GM15510 (cell line): ENCODE measurements around the gene SLA2.

Experiments
- POLR2A ChIP-seq: IDR thresholded peaks from 3 replicates; pipeline ENCODE4 v1.6.1; 2011; ENCODE audit warnings: borderline replicate concordance; ENCODE audit not compliant: insufficient read length; ENCODE audit errors: extremely low read depth

The SLA2 gene

DNA sequence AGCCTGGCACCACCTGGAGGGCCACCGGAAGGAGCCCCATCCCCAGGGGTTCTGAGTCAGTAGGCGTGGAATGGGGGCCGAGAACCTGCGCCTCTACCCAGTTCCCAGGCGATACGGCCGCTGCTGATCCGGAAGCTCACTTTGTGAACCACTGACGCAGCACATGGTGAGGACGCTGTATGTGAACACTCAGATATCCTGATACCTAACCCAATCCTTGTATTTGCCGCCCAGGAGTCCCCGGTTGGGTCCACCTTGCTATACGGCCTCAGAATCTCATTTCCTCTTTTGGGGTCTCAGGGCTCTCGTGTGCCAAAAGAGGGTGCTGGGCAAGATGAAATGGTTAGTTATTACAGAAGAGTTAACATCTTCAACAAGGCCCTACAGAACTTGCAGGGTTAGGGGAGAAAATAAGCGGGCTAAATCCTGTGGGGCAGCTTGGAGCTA, 41.0 kb downstream of the SLA2 start:
- peak; percentile 26 for TF ChIP-seq POLR2A

DNA sequence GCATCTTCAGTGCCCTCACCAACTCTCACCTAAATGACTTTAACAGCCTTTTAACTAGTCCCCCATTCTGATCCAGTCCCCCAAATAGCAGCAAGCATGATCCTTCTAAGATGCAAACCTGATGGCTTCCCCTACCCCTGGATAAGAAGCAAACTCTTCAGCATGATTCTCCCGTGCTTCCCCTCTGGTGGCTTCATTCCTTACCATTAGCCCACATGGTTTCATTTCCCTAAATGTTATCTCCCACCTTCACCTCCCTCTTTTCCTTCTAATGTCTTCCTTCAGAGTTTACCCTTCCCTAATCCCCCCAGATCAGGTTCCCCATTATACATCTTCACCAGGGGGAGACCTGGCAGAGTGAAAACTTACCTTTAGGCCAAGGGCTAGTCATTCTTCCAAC, 44.5 kb downstream of the SLA2 start:
- TF ChIP-seq POLR2A: no peak

DNA sequence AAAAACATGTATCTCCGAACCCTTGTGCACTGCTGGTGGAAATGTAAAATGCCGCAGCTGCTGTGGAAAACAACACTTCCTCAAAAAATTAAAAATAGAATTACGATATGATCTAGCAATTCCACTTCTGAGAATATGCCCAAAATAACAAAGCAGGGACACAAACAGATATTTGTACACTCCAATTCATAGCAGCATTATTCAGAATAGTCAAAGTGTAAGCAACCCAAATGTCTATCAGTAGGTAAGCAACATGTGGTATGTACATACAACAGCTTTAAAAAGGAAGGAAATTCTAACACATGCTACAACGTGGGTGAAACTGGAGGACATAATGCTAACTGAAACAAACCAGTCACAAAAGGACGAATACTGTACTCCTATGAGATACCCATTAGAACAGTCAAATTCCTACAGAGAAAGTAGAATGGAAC, 46.1 kb downstream of the SLA2 start:
- no peak for TF ChIP-seq POLR2A

DNA sequence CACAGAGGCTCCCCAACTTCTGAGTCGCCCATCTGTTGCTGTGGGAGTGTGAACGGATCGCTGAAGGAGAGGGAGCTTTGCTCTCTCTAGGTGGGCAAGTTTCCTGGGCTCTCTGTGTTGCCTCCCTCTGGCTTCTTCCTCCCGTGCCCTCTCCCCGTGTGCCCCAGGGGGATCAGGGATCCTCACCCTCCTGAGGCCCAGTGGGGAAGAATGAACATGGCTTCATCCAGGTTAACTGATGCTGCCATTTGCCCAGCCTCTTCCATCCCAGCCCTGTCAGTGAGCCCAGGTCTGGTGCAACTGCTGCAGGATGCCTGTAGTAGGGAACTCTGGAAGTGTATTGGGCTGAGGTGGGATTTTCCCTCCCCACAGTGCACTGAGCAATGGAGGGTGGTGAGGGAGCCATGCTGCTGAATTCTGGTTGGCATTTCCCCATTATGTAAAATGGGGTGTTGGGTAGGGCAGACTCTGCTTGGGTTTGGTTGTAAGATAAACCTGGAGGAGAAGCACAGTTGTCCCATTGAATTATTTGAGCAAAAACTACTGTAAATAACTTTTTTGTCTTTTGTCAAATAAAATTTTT, 52.6 kb downstream of the SLA2 start:
- no peak for TF ChIP-seq POLR2A

DNA sequence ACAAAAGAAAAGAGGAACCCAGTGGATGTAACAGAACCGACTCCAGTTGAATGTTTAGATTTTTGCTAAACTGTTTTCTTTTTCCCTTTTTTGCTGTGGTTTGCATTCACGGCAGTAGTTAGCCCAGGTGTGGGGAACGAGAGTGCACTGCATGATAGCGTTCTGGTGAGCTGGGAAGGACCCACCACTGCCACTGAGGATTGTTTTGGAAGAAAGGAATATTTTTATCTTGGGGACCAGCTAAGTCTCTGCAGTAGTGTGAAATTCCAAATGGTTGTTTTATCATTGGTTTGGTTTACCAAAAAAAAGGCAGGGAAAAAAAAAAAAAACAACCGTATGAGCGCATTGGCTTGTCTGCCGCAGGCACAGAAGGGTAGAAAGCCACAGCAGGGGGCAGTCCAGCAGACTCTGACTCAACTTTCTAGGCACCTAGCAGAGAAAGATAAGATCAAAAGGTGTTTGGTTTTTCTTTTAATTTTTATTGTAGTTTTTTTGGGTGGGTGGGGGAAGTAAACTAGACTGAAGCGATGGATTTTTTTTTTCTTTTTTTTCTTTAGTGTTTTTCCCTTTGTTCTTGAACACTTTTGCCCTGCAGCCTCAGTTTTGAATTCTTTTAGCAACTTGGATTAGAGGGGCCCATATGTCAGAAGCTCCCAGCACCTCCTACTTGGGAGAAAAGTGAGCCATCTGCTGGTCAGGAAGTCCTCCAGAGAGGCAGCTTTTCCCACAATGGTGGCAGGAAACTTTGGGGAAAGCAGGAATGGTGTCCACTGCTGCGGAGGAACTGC, 53.9 kb downstream of the SLA2 start:
- TF ChIP-seq POLR2A: no peak

DNA sequence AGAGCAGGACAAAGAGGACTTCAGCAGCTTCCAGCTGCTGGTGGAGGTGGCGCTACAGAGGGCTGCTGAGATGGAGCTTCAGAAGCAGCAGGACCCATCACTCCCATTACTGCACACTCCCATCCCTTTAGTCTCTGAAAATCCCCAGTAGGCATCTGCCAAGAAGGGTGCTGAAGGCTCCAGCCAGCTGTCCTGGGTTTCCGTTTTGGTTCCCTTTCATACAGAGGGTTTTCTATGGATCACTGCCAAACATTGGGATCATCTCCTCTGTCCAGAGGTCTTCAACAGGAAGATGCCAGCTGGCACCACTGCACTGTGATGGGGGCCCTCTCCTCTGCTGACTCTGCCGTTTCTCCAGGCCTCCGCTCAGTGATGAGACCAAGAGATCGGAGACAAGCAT, 54.7 kb downstream of the SLA2 start:
- no peak for TF ChIP-seq POLR2A

DNA sequence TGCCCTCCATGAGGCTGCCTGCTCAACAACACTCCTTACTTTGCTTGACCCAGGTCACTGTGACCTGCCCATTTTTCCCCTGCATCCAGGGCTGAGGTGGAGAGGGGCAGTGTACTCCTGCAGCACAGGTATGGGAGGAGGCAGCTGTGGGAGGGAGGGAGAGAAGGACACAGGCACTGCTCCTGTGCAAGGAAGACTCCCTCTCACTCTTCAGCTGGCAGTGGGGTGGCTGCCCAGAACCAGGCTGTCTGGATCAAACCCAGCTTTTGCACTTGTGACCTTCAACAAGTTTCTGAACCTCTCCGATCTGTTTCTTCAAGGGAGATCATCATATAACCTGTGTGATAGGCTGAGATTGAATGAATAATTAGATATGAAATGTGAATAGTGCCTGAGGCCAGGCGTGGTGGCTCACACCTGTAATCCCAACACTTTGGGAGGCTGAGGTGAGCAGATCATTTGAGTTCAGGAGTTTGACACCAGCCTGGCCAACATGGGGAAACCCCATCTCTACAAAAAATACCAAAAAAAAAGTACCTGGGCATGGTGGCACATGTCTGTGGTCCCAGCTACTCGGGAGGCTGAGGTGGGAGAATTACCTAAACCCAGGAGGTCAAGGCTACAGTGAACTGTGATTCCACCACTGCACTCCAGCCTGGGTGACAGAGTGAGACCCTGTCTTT, 58.5 kb downstream of the SLA2 start:
- no peak for TF ChIP-seq POLR2A

DNA sequence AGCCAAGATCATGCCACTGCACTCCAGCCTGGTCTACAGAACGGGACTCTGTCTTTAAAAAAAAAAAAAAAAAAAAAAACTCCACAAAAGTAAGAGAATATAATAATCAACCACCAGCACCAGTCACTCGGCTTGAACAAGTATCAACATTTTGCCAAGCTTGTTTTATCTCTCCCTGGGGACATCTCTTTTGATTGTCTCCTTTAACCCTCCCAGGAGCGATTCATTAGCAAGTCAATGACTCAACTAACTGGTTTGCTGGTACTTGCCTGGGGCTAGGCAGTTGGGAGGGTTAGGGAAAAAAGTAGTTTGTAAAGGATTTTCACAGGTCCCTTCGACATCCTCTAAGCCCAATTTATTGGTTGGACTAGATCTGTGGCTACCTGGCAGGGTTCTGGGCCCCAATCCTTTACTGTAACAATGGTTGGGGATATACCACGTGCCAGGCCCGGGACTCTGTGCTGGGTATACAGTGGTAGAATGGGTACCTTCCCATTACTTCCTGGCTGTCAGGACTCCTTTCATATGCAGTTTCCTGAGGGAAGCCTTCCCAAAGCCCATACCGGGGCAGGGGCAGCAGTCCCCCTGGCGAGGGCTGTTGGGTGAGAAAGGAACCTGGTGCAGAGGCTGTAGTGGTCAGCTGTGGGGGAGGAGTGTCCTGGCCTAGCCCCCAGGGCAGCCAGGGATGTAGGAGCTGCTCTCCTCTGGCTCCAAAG, 60.4 kb downstream of the SLA2 start:
- no peak for TF ChIP-seq POLR2A

DNA sequence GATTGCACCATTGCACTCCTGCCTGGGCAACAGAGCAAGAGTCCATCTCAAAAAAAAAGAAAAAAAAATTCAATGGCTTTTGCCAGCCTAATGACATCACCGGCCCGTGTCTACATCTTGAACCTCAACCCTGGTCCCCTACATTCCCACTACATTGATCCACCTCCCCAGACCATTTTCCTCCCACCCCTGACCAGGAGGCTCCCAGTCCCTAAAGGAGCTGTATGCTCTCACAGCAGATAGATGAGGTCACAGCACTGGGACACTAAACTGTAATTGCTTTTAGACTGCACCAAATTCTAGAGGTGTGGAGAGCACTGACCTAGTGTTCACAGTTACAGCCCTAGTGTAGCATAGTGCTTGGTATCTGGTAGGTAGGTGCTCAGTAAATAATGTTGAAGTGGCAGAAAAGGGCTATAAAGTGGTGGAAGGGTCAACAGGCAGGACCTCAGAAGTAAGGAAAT, 61.9 kb downstream of the SLA2 start:
- no peak for TF ChIP-seq POLR2A

DNA sequence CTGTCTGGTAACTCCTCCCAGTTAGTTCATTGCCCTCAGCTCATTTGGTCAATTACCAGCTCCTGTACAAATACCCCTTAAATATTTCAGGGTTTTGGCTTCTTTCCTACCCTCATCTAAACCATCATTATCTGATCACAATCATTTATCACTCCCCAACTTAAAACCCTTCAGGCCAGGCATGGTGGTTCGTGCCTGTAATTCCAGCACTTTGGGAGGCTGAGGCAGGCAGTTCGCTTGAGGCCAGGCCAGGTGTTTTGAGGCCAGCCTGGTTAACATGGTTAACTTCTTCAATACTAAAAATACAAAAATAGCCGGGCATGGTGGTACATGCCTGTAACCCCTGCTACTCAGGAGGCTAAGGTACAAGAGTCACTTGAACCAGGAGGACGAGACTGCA, 63.2 kb downstream of the SLA2 start:
- TF ChIP-seq POLR2A: no peak

DNA sequence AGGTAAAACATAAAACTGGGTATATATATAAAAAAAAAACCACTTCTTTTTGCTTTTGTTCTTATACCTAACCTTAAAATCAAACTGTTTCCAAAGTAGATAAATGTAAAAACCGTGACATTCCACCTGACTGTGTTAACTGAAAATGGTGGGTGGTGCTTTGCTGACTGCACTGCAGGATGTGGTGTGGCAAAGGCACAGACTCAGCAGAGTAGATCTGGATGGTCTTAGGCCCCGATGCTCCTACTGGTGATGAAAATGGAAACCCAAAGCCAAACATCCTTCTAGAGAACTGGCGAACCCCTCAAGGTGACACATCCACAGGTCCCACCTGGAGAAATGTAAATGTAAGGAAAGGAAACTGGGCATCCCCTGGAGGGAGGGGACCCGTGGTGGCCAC, 63.7 kb downstream of the SLA2 start:
- no peak for TF ChIP-seq POLR2A

DNA sequence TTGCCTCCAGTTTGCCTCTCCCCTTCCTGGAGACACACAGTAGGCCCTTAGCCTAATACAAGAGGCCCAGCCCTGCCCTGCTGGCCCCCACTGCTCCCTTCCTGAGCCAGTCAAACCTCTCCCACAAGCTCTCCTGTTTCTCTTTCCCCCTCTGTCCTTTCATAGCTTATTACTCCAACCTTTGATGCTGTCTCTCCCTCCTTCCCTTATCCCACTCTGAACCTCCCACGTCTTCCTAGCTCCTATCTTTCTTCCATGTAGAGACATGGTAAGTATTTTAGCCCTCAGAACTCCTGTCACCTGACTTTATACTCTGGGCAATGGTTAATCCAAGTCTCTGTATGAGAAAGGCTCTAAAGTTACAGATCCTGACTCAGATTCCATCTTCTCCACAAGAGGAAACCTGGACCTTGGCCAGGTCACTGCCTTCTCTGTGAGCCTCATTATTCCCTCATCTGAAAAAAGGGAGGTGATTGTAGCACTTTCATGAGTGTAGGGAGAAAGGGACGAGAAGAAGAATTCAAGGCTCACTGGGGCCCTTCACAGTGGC, 65.9 kb downstream of the SLA2 start:
- TF ChIP-seq POLR2A: no peak

DNA sequence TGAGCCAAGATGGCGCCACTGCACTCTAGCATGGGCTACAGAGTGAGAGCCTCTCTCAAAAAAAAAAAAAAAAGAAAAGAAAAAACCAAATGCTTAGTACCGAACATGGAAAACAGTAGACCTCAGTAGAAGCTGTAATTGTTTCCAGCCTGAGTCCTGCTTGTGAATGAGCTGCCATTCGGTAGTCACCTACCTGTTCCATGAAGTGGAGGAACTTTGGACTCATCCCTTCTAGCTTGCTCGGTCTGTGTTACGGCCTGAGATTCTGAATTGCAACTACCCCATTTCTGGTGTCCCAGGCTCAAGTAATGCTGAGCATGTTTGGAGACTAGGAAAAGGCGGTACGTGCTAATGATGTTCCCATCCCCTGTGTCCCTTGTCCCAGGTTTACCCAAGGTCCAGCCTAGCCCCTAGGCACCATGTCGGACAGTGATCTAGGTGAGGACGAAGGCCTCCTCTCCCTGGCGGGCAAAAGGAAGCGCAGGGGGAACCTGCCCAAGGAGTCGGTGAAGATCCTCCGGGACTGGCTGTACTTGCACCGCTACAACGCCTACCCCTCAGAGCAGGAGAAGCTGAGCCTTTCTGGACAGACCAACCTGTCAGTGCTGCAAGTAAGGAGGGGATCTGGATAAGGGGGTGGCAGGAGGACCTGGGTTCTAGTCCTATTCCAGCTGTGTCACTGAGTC, 67.5 kb downstream of the SLA2 start:
- TF ChIP-seq POLR2A: no peak

DNA sequence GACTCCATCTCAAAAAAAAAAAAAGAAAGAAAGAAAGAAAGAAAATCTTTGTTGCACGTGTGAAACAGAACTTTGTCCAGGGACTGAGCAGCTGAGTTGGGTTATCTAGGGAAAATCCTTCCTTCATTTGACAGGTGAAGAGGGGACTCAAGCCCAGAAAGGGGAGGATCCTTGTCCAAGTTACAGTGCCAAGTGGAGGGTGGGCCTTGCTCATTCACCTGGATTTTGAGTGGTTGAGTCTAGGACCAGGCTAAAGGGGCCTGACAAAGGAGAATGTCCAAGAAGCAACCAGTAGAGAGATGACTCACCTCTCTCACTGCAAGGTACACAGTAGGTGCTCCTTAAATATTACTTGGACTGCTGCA, 69.9 kb downstream of the SLA2 start:
- no peak for TF ChIP-seq POLR2A
